HG02759 (cell line): ENCODE measurements around the gene ITIH4.

Source experiments
- ATAC-seq: cut with Tn5 transposase; IDR thresholded peaks from one replicate; pipeline ENCODE4 v1.9.1; 2021; ENCODE audit warnings: mild to moderate bottlenecking, moderate library complexity; ENCODE audit not compliant: unreplicated experiment

The ITIH4 gene

GRCh38 chr3:52805270-52806039 lies 25.0 kb downstream of the ITIH4 start:
- ATAC-seq = no peak

DNA sequence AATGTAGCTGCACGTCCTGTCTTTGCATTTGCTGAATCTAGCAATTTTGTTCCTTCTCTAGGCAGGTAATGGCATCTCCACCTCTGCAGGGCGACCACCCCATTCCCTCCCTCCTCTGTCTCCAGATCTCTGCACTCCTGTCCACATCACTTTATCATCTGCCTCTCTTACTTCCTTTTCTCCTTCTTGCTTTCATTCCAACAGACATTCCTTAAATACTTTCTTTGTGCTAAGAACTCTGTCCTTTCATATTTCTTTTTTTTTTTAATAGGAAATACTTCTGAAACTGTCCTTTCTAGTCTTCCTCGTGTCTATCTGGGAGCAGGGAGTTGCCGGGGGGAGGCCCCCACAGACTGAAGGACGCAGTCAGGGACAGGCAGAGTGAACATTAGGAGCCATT lies 28.6 kb downstream of the ITIH4 start:
- ATAC-seq = no peak

- no peak for ATAC-seq
These were observed 30.4 kb downstream of the ITIH4 start for GRCh38 chr3:52800079-52800478.

- no peak for ATAC-seq
These were observed 31.4 kb downstream of the ITIH4 start for GRCh38 chr3:52798978-52799476.

DNA sequence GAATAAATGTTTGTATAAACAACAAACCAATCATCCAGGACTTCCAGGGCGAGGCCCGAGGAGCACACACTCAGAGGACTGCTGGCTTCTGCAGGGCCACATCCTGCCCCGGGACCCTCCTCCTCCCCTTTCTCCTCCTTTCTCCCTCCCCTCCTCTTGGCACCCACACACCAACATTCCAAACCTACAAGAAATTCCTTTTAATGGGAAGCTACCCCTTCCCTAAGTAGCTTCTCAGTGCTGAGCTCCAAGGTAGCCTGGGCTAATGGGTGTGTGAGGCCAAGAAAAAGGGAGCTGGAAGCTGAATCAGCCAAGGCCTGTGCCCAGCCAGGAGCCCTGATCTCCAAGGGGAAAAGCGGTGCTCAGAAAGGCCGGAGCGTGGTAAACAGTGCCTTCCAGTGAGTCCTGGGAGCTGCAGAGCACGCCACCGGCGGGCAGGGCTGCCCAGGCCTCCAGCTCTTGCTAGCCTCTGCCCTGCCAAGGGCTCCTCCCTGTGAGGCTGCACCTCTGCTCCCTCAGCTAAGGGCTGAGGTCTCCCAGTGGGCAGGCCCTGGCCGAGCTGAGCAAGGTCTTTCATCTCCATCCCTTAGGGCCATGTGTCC lies 32.0 kb downstream of the ITIH4 start:
- ATAC-seq = no peak

- no peak for ATAC-seq
These were observed 34.1 kb downstream of the ITIH4 start for GRCh38 chr3:52796411-52796810.

DNA sequence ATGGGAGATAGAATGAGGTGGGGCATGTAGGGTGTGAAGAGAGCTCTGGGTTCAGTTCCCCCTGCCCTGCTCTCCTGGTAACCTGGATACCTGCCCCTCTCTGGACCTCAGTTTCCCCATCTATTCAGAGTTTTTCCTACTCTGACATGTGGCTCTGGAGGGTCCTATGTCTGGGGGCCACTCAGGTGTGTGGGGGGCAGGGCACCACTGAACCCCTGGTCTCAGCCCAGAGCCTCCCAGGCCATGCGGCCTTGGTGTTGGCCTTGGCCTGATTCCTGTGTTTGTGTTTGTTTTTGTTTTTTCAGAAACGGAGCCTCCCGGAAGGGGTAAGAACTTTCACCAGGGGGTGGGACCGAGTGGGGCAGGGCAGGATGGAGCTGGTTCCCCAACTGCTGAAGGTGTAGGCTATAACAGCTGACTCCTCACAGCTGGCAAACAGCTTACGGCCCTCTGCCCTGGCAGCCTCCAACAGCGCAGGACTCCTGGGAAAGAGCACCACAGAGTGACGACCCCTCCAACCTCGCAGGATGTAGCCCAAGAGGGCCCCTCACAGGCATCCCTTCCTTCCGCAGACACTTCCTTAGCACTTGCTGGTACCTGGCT lies 35.1 kb downstream of the ITIH4 start:
- no peak for ATAC-seq

GRCh38 chr3:52794612-52795099 lies 35.8 kb downstream of the ITIH4 start, which contains the start of gene ITIH3:
TSS of gene ITIH3 (plus strand) at chr3:52794796. CDS start at chr3:52794804, 8 bp downstream.
- no peak for ATAC-seq

- ATAC-seq = no peak
These were observed 36.5 kb downstream of the ITIH4 start for GRCh38 chr3:52793702-52794611.

GRCh38 chr3:52792961-52793695 lies 37.3 kb downstream of the ITIH4 start:
- no peak for ATAC-seq

DNA sequence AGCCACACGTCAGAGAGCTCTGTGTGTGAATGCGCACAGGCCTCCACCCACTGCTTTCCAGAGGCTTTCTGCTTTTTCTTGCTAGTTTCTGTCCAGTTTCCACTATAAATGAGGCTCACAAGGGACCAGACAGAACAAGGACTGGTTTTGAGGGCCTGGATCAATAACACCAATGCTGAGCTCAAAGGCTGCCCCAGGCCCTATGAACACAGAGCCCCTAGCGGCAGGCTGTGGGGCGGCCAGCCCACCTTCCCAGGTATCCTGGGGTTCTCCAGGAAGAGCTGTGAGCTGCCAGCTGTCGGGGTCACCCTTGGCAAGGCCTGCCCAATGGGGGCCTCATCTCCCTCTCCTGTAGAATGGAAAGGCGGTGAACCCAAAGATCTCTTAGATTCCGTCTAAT lies 38.1 kb downstream of the ITIH4 start:
- ATAC-seq = no peak

DNA sequence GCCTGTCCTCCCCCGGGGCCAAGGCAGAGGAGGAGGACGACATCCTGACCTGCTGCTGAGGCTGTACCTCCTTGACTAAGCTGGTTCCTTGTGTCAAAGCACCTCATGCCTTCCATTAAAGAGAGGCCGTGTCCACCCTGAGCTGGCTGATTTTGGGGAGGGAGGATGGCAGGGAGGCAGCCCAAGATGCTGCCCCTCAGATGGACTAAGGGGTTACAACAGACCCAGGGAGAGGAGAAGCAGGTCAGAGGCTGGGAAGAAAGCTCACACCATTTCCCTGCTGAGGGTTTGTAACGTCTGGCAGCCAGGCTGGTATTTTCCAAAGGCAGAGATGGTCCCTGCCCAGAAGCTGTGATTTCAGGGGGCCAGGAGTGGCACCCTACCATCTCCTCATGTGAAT lies 38.5 kb downstream of the ITIH4 start:
- ATAC-seq = no peak

GRCh38 chr3:52791366-52791765 lies 39.1 kb downstream of the ITIH4 start:
- no peak for ATAC-seq

DNA sequence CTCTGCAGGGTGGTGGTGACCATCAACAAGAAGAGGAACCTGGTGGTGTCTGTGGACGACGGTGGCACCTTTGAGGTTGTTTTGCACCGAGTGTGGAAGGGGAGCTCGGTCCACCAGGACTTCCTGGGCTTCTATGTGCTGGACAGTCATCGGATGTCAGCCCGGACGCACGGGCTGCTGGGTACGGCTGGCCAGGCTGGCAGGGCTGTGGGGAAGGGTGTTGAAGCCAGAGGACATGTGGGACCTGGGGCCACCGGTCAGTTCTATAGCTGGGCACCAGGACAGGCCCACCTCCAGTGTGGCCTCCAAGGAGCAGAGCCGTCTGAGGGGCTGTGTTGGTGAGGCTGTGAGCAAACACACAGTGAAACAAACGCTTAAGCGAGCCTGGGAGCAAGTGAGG lies 39.7 kb downstream of the ITIH4 start:
- no peak for ATAC-seq

DNA sequence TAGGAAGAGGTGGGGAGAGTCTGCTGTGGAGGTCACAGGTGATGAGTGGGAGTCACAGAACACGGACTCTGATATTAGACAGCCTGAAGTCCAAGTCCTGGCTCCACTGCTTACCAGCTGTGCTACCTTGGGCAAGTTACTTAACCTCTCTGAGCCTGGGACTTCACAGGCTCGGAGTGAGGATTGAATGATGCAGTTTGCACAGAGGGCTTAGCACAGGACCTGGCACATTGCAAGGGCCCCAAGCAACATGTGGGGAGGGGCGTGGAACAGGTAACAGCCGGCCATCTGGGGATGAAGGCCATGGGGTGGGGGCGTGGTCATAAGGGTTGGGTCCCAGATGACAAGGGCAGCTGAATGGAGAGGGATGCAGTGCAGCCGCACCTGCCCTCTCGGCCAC lies 40.1 kb downstream of the ITIH4 start:
- ATAC-seq = no peak

- ATAC-seq = no peak
These were observed 40.8 kb downstream of the ITIH4 start for GRCh38 chr3:52789746-52790040.

DNA sequence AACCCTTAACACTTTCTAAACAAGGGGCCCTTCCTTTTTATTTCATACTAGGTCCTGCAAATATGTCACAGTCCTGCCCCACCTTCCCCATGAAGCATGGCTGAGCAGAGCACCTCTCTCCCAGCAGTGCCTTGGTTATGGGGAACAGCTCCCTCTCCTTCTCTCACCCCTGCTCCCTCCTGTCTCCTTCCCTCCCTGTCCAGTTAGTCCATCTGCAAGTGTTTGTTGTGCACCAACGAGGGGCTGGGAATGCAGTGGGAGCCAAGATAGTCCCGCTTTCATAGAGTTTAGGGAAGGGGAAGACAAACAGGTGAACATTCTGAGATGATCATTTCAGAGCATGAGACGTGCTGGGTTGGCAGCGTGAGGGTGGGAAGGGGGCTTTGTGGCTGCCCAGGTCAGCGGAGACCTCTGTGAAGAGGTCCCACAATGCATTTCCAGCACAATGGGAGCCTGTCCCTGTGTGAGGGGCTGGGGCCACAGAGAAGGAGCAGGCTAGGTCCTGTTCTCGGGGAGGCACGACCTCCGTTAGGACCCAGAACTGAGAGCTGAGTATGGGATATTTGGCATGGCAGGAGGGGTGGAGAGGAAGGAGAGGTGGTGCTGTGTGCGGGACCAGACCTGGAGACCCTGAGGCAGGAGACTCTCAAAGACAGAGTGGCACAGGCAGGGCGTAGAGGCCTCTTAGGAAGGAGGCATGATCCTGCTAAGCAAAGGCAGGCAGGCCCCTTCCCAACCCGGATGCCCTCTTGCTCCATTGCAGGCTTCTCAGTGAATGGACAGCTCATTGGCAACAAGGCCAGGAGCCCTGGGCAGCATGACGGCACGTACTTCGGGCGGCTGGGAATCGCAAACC lies 41.4 kb downstream of the ITIH4 start:
- ATAC-seq = no peak

- ATAC-seq = no peak
These were observed 42.5 kb downstream of the ITIH4 start for GRCh38 chr3:52787672-52788625.
